CD14-positive monocyte (primary cell): ENCODE results near the gene GABARAPL1. TPM values are rescaled to one million over a fixed set of nuclear protein-coding genes. Genes with fewer than 3 reads are reported as not detected.
"Not testable (repeated sequence)": the region's sequence is repeated elsewhere in the genome, so short reads cannot be mapped to it uniquely, and the experiment has no call there.

Experiments
- DNase-seq, 3 donors: peaks; one replicate each; pipeline ENCODE4 v3.0.0-alpha.2; 2011 to 2022
- H2AFZ ChIP-seq: 2 replicates; pipeline ENCODE4 v1.6.0; 2012; ENCODE audit warnings: mild to moderate bottlenecking, low read depth, low read length, inconsistent platforms; ENCODE audit not compliant: insufficient read depth, poor library complexity, severe bottlenecking
- H3K27ac ChIP-seq, 2 donors: 1 replicate in 1 of 2; 2 replicates in 1 of 2; pipeline ENCODE4 v1.5.1; 2012 to 2013; ENCODE audit warnings: low read length in 2 of 2, control low read depth in 1 of 2, inconsistent platforms in 1 of 2, low read depth in 1 of 2, mild to moderate bottlenecking in 1 of 2
- H3K27me3 ChIP-seq, 2 donors: one replicate each; pipeline versions ENCODE4 v1.6.0 to v1.6.1; 2011 to 2013; ENCODE audit warnings: low read length in 2 of 2; ENCODE audit not compliant: control insufficient read depth in 2 of 2, insufficient read depth in 2 of 2
- H3K36me3 ChIP-seq, 2 donors: replicated peaks in 1 of 2; 1 replicate in 1 of 2; 2 replicates in 1 of 2; pipeline versions ENCODE4 v1.5.1 to v1.6.1; 2012 to 2013; ENCODE audit warnings: low read length in 2 of 2, control low read depth in 1 of 2, inconsistent platforms in 1 of 2, mild to moderate bottlenecking in 1 of 2; ENCODE audit not compliant: insufficient read depth in 2 of 2, control insufficient read depth in 1 of 2
- H3K4me1 ChIP-seq, 2 donors: 1 replicate in 1 of 2; 2 replicates in 1 of 2; pipeline versions ENCODE4 v1.5.1 to v1.6.1; 2012 to 2013; ENCODE audit warnings: low read length in 2 of 2, control low read depth in 1 of 2, inconsistent platforms in 1 of 2, mild to moderate bottlenecking in 1 of 2, moderate library complexity in 1 of 2; ENCODE audit not compliant: insufficient read depth in 2 of 2, control insufficient read depth in 1 of 2
- H3K4me2 ChIP-seq: replicated peaks from 2 replicates; pipeline ENCODE3; 2012; ENCODE audit warnings: low read length, moderate library complexity, mild to moderate bottlenecking; ENCODE audit not compliant: poor library complexity, severe bottlenecking; ENCODE audit errors: extremely low read depth
- H3K4me3 ChIP-seq, 3 experiments: fragments of 200-600 bp in 1 of 3; sonication (generic) in 1 of 3; replicated peaks in 1 of 3; 1 replicate in 2 of 3; 2 replicates in 1 of 3; pipeline ENCODE4 v1.5.1; 2011 to 2013; ENCODE audit warnings: low read length in 3 of 3, mild to moderate bottlenecking in 3 of 3, control low read depth in 2 of 3, low read depth in 2 of 3, inconsistent platforms in 1 of 3, moderate library complexity in 1 of 3
- H3K79me2 ChIP-seq: 2 replicates; pipeline ENCODE4 v1.6.0; 2012; ENCODE audit warnings: mild to moderate bottlenecking, control low read depth, inconsistent platforms, low read length, moderate library complexity; ENCODE audit not compliant: insufficient read depth
- H3K9ac ChIP-seq: 2 replicates; pipeline ENCODE4 v1.6.0; 2017; ENCODE audit warnings: low read length, mild to moderate bottlenecking; ENCODE audit not compliant: insufficient read depth, poor library complexity, severe bottlenecking
- H3K9me3 ChIP-seq, 2 donors: replicated peaks in 1 of 2; 1 replicate in 1 of 2; 2 replicates in 1 of 2; pipeline versions ENCODE4 v1.5.1 to v1.6.1; 2012 to 2013; ENCODE audit warnings: low read length in 2 of 2, control low read depth in 1 of 2; ENCODE audit not compliant: control insufficient read depth in 1 of 2, insufficient read depth in 1 of 2
- H4K20me1 ChIP-seq: 2 replicates; pipeline ENCODE4 v1.6.0; 2012; ENCODE audit warnings: mild to moderate bottlenecking, low read length, control low read depth, moderate library complexity; ENCODE audit not compliant: insufficient read depth
- H3K27ac Mint-ChIP-seq, 7 donors: one replicate each; pipeline ENCODE4 v1.8.0; 2020; ENCODE audit warnings: mild to moderate bottlenecking in 7 of 7, mixed read lengths in 7 of 7, moderate library complexity in 6 of 7, inconsistent platforms in 2 of 7
- H3K27me3 Mint-ChIP-seq, 3 donors: one replicate each; pipeline ENCODE4 v1.8.0; 2021 to 2022; ENCODE audit warnings: low read depth in 3 of 3, mild to moderate bottlenecking in 3 of 3, mixed read lengths in 3 of 3, moderate library complexity in 3 of 3, inconsistent platforms in 1 of 3
- H3K36me3 Mint-ChIP-seq, 2 donors: one replicate each; pipeline ENCODE4 v1.8.0; 2020; ENCODE audit warnings: mixed read lengths in 2 of 2, inconsistent platforms in 1 of 2, mild to moderate bottlenecking in 1 of 2
- H3K4me1 Mint-ChIP-seq: one replicate; pipeline ENCODE4 v1.8.0; 2020; ENCODE audit warnings: mild to moderate bottlenecking, mixed read lengths
- H3K4me3 Mint-ChIP-seq, 2 donors: one replicate each; pipeline ENCODE4 v1.8.0; 2020; ENCODE audit warnings: mild to moderate bottlenecking in 2 of 2, mixed read lengths in 2 of 2, moderate library complexity in 1 of 2
- H3K9me3 Mint-ChIP-seq, 7 donors: one replicate each; pipeline ENCODE4 v1.8.0; 2020 to 2022; ENCODE audit warnings: mixed read lengths in 7 of 7, mild to moderate bottlenecking in 6 of 7, moderate library complexity in 6 of 7, inconsistent platforms in 2 of 7
- CTCF ChIP-seq: fragments of 200-600 bp; IDR thresholded peaks from one replicate; pipeline ENCODE4 v1.8.0; 2022; ENCODE audit warnings: antibody characterized with exemption, mild to moderate bottlenecking
- WGBS: methylation state at CpG from one replicate; pipeline ENCODE4 v1.1.5; 2013; ENCODE audit warnings: missing lambda C conversion rate; ENCODE audit not compliant: insufficient coverage; 5-methylcytosine and 5-hydroxymethylcytosine counted together
- intact Hi-C, 2 donors: fragments of 100-400 bp; cut with micrococcal nuclease; formaldehyde crosslinking; loops; one replicate each; pipeline versions ENCODE4 v1.15.0 to v1.15.1; 2023
- polyA plus RNA-seq, 3 donors: library from polyadenylated mRNA; depleted of rRNA in 1 of 3; unstranded in 2 of 3; stranded (reverse) in 1 of 3; fragments of 300-500 nt in 2 of 3; fragments of >200 nt in 1 of 3; fragmentation: Illumina TruSeq in 2 of 3; gene quantifications; 1 replicate in 2 of 3; 2 replicates in 1 of 3; pipeline ENCODE4 v1.2.3, GENCODE V29; 2012 to 2021

The GABARAPL1 gene
- polyA plus RNA-seq, 3 donors: 13.1 to 291 (median 15.5) TPM

DNA sequence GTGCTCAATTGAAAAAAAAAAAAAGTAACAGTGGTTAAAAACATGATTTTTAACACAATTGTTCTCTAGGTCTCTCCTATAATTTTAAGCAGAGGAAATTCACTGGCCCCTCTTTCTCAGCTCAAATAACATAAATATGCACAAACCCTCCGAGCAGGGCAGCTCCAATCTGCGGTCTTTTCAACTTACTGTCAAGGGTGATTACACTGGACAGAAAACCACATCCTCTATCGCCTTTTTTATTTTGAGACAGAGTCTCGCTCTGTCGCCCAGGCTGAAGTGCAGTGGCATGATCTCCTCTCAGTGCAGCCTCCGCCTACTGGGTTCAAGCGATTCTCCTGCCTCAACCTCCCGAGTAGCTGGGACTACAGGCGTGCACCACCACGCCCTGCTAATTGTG lies 16.5 kb upstream of the GABARAPL1 start:
- no peak for TF ChIP-seq CTCF
- Histone ChIP-seq H2AFZ (peak overlapping the region; percentile 17), H4K20me1 (no peaks in the 10 kb centered on the region), H3K9me3 (no peaks in the 10 kb centered on the region), H3K9ac (no peak overlapping the region), H3K79me2 (no peaks in the 10 kb centered on the region), H3K4me2 (no peak overlapping the region), H3K4me3 (no peak overlapping the region), H3K4me1 (peaks cover 14 to 16% of the 10 kb centered on the region in 2 donors), H3K27me3 (peaks cover 0 to 6% of the 10 kb centered on the region in 2 donors), H3K27ac (no peak overlapping the region), H3K36me3 (no peaks in the 10 kb centered on the region)
- peaks cover 20% of the 10 kb centered on the region for H3K4me1 Mint-ChIP-seq
- 23% methylated on average over 7 of the region's 10 CpGs for WGBS
- H3K27ac Mint-ChIP-seq: peak overlapping the region in 2 of 7 donors; percentile 25 to 32
- peaks cover 4 to 7% (median 5%) of the 10 kb centered on the region in 3 donors for H3K27me3 Mint-ChIP-seq
- H3K4me3 Mint-ChIP-seq: peak overlapping the region in 1 of 2 donors; percentile 71
- no peaks in the 10 kb centered on the region for H3K9me3 Mint-ChIP-seq
- no peak for DNase-seq
- intact Hi-C loops: no loop called here
- no peaks in the 10 kb centered on the region for H3K36me3 Mint-ChIP-seq

DNA sequence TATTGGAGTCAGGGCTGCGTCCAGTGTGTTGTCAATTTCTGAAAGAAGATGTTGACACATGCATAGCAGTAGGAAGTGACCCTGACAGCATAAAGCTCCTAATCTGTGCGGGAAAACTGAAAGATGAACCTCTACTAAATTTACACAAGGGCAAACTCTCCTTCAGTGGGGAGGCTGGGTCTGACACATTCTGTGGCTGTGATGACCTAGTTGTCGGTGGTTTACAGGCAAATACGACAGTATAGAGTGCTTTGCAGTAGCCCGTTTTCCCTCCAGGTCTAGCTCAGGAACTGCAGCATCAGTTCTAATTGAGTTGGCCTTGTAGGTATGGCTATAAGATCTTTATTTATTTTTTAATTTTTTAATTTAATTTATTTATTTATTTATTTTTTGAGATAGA lies 14.8 kb upstream of the GABARAPL1 start:
- H3K9ac ChIP-seq: no peak overlapping the region
- H3K36me3 ChIP-seq: no peaks in the 10 kb centered on the region
- H3K4me2 ChIP-seq: no peak overlapping the region
- TF ChIP-seq CTCF: no peak
- no peaks in the 10 kb centered on the region for H3K79me2 ChIP-seq
- H3K4me3 ChIP-seq: no peak overlapping the region
- 100% methylated on average over 1 of the region's 5 CpGs for WGBS
- peaks cover 15 to 16% of the 10 kb centered on the region in 2 donors for H3K4me1 ChIP-seq
- H3K27ac ChIP-seq: no peak overlapping the region
- H3K36me3 Mint-ChIP-seq: no peaks in the 10 kb centered on the region
- intact Hi-C loops: no loop called here
- H3K9me3 ChIP-seq: no peaks in the 10 kb centered on the region
- H3K9me3 Mint-ChIP-seq: peaks cover 0 to 2% (median 0%) of the 10 kb centered on the region in 7 donors
- H4K20me1 ChIP-seq: no peaks in the 10 kb centered on the region
- peaks cover 4 to 7% (median 5%) of the 10 kb centered on the region in 3 donors for H3K27me3 Mint-ChIP-seq
- H3K27me3 ChIP-seq: peaks cover 0 to 6% of the 10 kb centered on the region in 2 donors
- peaks cover 23% of the 10 kb centered on the region for H3K4me1 Mint-ChIP-seq
- no peak overlapping the region for H3K27ac Mint-ChIP-seq
- no peak overlapping the region for H2AFZ ChIP-seq
- DNase-seq: no peak
- no peak overlapping the region for H3K4me3 Mint-ChIP-seq

GRCh38 chr12:10204495-10204894 lies 8.2 kb upstream of the GABARAPL1 start:
- not testable (repeated sequence) for H2AFZ ChIP-seq

More at GRCh38 chr12:10204495-10204894, 8.2 kb upstream of the GABARAPL1 start:
- H3K36me3 Mint-ChIP-seq, H3K4me3 ChIP-seq, H3K27me3 Mint-ChIP-seq, H3K27ac ChIP-seq, H3K79me2 ChIP-seq, H3K9me3 Mint-ChIP-seq, H3K4me3 Mint-ChIP-seq, DNase-seq, H3K9me3 ChIP-seq, H4K20me1 ChIP-seq, H3K27ac Mint-ChIP-seq, H3K36me3 ChIP-seq, H3K4me2 ChIP-seq, H3K27me3 ChIP-seq, H3K9ac ChIP-seq, H3K4me1 ChIP-seq: not testable (repeated sequence)
- intact Hi-C loops: loop anchor here in 1 of 2 donors (10.0 kb wide), 1 partner anchor 460 kb away; no protein-coding TSS in a partner anchor
- WGBS: 100% methylated on average over 1 of the region's 2 CpGs
- peaks cover 13% of the 10 kb centered on the region for H3K4me1 Mint-ChIP-seq
